Measurements from ENCODE around the gene ST7. TPM values are rescaled to one million over a fixed set of nuclear protein-coding genes. Genes with fewer than 3 reads are reported as not detected.
"Not testable (repeated sequence)": the region's sequence is repeated elsewhere in the genome, so short reads cannot be mapped to it uniquely, and the experiment has no call there.

The ST7 gene
- total RNA-seq, 1 donor from 2014 or later = 69.7 TPM

GRCh38 chr7:116971153-116971552 lies 17.9 kb downstream of the ST7 start:
- not testable (repeated sequence) for DNase-seq (ENCODE audit: low spot score in 2 of 2); FAIRE-seq

- FAIRE-seq = no peak
These were observed 18.6 kb downstream of the ST7 start for GRCh38 chr7:116971869-116972268.

GRCh38 chr7:116975024-116975423 lies 21.7 kb downstream of the ST7 start:
- FAIRE-seq; DNase-seq (ENCODE audit: low spot score in 2 of 2): not testable (repeated sequence)

More at GRCh38 chr7:116971869-116972268, 18.6 kb downstream of the ST7 start:
- DNase-seq (ENCODE audit: low spot score in 2 of 2) = no peak

DNA sequence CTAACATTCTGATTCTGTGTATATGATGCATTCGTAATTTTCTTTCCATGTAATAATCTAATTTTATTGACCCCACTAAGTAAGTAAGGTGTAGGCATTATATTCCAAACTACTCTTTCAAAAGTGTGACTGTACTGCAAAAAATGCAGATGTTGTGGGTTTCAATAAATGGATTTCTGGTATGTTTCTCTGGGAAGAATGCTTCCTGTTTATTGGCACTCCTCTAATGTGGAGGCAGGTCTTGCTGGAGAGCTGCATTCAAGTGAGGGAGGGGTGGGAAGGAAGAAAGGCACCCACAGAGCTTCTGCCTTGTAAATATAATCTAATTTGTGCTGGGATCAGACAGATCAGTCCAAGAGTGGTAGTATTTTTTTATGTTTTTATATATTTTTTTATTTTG lies 23.9 kb downstream of the ST7 start:
- DNase-seq (ENCODE audit: low spot score in 2 of 2) = no peak
- FAIRE-seq = no peak

- no peak for DNase-seq (ENCODE audit: low spot score in 2 of 2)
- FAIRE-seq = no peak
These were observed 24.7 kb downstream of the ST7 start for GRCh38 chr7:116978006-116978405.

DNA sequence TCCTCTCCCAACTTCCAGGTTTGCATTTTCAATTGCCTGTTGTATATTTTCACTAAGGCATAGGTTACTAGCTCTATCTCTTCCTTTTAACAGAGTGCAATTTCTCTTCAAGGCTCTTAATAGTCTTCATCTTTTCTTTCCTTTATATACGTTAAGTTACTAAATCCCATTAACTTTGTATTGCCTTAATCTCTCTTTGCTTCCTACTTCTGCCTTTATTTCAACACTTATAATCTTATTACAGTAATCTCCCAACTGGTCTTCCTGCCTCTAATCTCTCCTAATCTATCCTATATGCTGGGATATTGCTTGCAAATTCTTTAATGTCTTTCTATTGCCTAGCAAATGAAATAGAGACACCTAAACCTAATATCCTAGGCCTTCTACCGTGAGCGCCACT lies 26.1 kb downstream of the ST7 start:
- no peak for FAIRE-seq
- no peak for DNase-seq (ENCODE audit: low spot score in 2 of 2)

GRCh38 chr7:116980354-116980753 lies 27.1 kb downstream of the ST7 start:
- DNase-seq (ENCODE audit: low spot score in 2 of 2) (no peak), FAIRE-seq (no peak)

DNA sequence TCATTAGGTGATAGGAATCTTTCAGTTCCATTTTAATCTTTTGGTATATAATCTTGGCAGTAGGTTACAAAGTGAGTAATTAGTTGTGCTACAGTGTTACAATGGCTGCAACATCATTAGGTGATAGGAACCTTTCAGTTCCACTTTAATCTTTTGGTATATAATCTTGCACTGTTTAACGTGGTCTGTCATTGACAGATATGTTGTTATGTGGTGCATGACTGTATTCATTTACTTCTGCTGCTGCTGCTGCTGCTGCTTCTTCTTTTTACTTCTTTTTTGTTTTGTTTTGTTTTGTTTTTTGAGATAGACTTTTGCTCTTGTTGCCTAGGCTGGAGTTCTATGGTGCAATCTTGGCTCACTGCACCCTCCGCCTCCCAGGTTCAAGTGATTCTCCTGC lies 28.6 kb downstream of the ST7 start:
- FAIRE-seq = no peak
- DNase-seq (ENCODE audit: low spot score in 2 of 2) = no peak

DNA sequence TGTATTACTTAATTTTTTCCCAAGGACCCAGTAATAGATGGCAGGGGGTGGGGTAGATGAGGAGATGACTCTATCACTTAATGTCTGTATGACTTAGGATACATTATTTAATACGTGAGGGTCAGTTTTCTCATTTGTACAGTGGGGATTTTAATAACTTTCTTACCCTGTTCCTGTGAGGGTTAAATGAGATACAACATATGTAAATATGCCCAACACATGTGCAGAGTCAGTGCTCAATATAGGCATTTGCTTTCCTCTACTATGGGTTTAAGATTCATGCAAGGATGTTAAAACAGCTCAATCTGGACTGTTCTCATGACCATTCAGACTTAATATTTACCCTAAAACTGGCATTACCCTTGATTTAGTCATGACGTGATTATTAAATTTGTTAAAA lies 31.2 kb downstream of the ST7 start:
- FAIRE-seq (no peak), DNase-seq (ENCODE audit: low spot score in 2 of 2) (no peak)

DNA sequence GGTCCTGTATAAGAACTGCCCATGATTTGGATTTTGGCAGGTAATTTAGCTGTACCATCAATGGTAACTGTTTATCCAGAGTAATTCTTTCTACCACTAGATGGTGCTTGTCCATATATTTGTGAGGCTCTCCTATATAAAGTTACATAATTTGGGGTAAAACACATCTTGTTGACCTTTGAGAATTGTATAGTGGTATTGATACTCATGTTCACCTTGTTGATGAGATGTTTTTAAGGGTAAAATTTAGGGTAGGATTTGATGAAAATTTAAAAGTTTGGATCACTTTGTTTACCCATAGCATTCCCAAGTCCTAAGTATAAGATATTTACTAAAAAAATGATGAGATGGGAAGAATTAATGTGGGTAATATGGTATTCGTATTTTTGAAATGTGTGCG lies 31.6 kb downstream of the ST7 start:
- peak; percentile 6 for FAIRE-seq
- peak in 1 of 2 donors; percentile 21 for DNase-seq (ENCODE audit: low spot score in 2 of 2)

DNA sequence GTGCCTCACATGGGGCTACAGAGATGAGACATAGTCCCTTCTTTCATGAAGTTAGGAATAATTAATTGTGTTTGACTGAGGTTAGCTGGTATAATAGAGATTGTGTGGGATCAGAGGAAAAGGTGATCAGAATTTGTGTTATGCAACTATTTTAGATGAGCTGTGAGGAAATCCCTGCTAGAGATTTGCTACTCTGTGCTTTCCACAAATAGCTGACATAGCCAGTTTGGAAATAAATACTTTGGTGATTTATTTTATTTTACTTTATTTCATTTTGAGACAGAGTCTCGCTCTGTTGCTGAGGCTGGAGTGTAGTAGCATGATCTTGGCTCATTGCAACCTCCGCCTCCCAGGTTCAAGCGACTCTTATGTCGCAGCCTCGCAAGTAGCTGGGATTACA lies 32.3 kb downstream of the ST7 start:
- FAIRE-seq (no peak), DNase-seq (ENCODE audit: low spot score in 2 of 2) (no peak)

- no peak for DNase-seq (ENCODE audit: low spot score in 2 of 2)
- FAIRE-seq = no peak
These were observed 33.6 kb downstream of the ST7 start for GRCh38 chr7:116986611-116987565.

- DNase-seq (ENCODE audit: low spot score in 2 of 2) = peak in 1 of 2 donors; percentile 15
- FAIRE-seq = peak; percentile 86
These were observed 35.2 kb downstream of the ST7 start for GRCh38 chr7:116988363-116988989.

DNA sequence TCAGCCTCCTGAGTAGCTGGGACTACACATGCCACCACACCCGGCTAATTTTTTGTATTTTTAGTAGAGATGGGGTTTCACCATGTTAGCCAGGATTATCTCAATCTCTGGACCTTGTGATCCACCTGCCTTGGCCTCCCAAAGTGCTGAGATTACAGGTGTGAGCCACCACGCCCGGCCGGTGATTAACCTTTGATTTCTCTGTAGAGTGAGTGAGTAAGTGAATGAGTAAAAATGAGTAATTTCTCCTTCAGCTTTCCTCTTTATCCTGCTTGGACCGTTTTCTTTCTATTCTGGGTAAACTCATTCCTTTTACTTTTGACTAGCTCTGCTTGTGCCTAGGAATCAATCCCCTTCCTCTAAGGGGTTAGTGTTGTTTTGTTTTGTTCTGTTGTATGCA lies 36.8 kb downstream of the ST7 start:
- no peak for DNase-seq (ENCODE audit: low spot score in 2 of 2)
- no peak for FAIRE-seq

- FAIRE-seq = no peak
These were observed 37.9 kb downstream of the ST7 start for GRCh38 chr7:116991233-116991632.

GRCh38 chr7:116994611-116995010 lies 41.3 kb downstream of the ST7 start:
- DNase-seq (ENCODE audit: low spot score in 2 of 2) = no peak
- FAIRE-seq = no peak

More at GRCh38 chr7:116991233-116991632, 37.9 kb downstream of the ST7 start:
- DNase-seq (ENCODE audit: low spot score in 2 of 2) = no peak

DNA sequence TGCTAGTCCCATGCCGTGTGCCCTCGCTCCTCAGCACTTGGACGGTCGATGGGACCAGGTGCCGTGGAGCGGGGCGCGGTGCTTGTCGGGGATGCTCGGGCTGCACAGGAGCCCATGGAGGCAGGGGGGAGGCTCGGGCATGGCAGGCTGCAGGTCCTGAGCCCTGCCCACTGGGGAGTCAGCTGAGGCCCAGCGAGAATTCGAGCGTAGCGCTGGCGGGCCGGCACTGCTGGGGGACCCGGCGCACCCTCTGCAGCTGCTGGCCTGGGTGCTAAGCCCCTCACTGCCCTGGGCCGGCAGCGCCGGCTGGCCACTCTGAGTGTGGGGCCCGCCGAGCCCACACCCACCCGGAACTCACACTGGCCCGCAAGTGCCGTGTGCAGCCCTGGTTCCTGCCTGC lies 44.7 kb downstream of the ST7 start:
- DNase-seq (ENCODE audit: low spot score in 2 of 2) (no peak), FAIRE-seq (no peak)

GRCh38 chr7:116998567-116999175 lies 45.4 kb downstream of the ST7 start:
- FAIRE-seq = no peak
- no peak for DNase-seq (ENCODE audit: low spot score in 2 of 2)

DNA sequence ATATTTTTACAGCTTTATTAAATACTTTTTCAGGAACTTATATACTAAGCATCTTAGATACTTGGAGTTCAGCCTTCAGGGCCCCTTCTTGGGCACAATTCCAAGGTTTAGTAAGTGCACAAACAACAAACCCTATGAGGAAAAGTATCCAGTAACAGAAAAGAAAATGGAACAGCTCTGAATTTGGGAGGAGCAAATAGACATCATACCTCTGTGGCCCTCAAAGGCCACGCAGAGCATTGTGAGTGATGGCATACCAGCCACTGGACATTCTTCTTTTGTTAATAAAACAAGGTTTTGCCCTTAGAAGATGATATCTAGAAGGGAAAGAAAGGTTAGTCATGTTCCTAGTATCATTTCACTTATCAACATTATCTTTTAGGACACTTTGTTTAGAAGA lies 46.0 kb downstream of the ST7 start:
- FAIRE-seq (no peak), DNase-seq (ENCODE audit: low spot score in 2 of 2) (no peak)

DNA sequence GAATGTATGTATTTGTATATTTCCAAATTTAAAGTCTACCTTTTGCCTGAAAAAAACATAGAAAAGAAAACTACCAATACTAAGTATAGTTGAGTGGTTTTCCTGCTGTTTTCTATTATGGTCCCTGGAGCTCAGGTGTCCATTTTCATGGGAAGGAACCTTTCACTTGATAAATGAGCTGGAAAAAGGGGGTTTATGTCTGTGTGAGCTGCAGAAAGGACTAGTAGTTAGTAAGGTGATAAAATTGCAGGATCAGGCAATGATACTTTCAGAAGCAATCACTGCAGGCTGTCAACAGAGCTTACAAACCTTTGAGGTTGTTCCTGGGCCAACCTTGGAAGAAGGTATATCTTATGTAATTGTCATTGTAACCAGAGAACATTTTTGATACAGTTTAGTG lies 48.0 kb downstream of the ST7 start:
- no peak for FAIRE-seq
- DNase-seq (ENCODE audit: low spot score in 2 of 2) = no peak

- no peak for FAIRE-seq
- no peak for DNase-seq (ENCODE audit: low spot score in 2 of 2)
These were observed 51.6 kb downstream of the ST7 start for GRCh38 chr7:117004899-117005298.

All from frontal cortex (tissue), 4 donors.